Measurements from ENCODE around the gene TESPA1. TPM values are rescaled to one million over a fixed set of nuclear protein-coding genes. Genes with fewer than 3 reads are reported as not detected.
A peak's percentile ranks its signal among the peaks of the same experiment; 100 is the strongest.

Gene TESPA1
- total and polyA plus RNA-seq, 9 of the 15 experiments (the other 6 are each of a cell fraction or from before 2014, with no cell fraction given), result 0.72 to 7.1 (median 2.4) TPM

DNA sequence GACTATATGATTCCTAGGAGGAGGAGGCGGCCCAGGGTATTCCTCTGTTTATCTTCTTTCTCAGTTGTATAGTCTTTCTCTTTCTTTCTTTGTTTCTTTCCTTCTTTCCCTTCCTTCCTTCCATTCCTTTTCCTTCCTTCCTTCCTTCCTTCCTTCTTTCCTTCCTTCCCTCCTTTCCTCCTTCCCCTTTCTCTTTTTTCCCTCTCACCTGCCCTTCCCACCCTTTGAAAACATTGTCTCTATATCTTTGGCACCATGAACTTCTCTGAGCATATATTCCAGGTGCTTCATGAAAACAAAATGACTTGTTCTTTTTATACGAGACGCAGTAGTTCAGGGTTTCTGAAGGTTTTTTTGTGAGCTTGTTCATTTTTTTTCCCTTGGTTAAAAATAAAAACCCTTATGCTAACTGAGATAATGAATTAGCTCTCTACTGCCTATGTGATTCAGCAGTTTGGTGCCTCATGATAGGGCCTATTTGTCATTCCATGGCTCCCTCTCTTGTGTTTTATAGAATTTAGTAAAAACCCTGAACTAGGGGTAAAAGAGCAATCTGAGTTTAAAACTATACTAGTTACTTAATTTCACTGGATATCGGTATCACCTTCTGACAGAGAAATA, 3.2 kb upstream of the TESPA1 start (continued):
- TF ChIP-seq RAD51 (IDR thresholded peaks at IDR 0.05; ENCODE audit: borderline replicate concordance, low read depth) (no peak), FUS (optimal IDR thresholded peaks at IDR 0.05; ENCODE audit: low read depth, low read length) (no peak), SOX6 (IDR thresholded peaks at IDR 0.05) (peak; percentile 28; the same call in 1 of the 2 replicates), HDGF (IDR thresholded peaks at IDR 0.05) (peak; percentile 91), TEAD1 (CRISPR knock-in tag; IDR thresholded peaks at IDR 0.05) (0 out of 4 replicates have a peak, but pooled peaks of 1 of the 2 experiments have one; percentile 7), ARID1B (IDR thresholded peaks at IDR 0.05) (peak; percentile 89), MTA2 (IDR thresholded peaks at IDR 0.05; ENCODE audit: low read depth) (0 out of 2 replicates have a peak, but pooled peaks have one; percentile 56), SREBF1 (IDR thresholded peaks at IDR 0.05; ENCODE audit: borderline replicate concordance, low read depth, low read length) (no peak), BCLAF1 (IDR thresholded peaks at IDR 0.05; ENCODE audit: borderline replicate concordance in 1 of 2, control insufficient read depth in 1 of 2, low read depth in 2 of 2, low read length in 1 of 2) (0 out of 4 replicates have a peak, but pooled peaks of 1 of the 2 experiments have one; percentile 75), GATAD2A (IDR thresholded peaks at IDR 0.05) (peak; percentile 93; the same call in 1 of the 2 replicates), MEF2D (tag; conservative IDR thresholded peaks at IDR 0.05; ENCODE audit: low read depth) (peak; percentile 47; the same call in 1 of the 2 replicates), ZC3H8 (IDR thresholded peaks at IDR 0.05) (peak; percentile 61; the same call in 1 of the 2 replicates), BCOR (IDR thresholded peaks at IDR 0.05) (peak; percentile 45; the same call in 1 of the 2 replicates), ZNF512 (tag; IDR thresholded peaks at IDR 0.05) (peak; percentile 98), HDAC1 (IDR thresholded peaks at IDR 0.05) (peak in 1 of 2 experiments; percentile 82; a peak in 2 of 4 replicates), ZNF316 (IDR thresholded peaks at IDR 0.05) (peak; percentile 83), TCF3 (CRISPR knock-in tag; IDR thresholded peaks at IDR 0.05) (peak; percentile 79), CCNT2 (IDR thresholded peaks at IDR 0.05; ENCODE audit: borderline replicate concordance, extremely low read depth, insufficient read length, low read depth, low read length) (peak; percentile 37), HCFC1 (IDR thresholded peaks at IDR 0.05; ENCODE audit: low read depth, low read length) (no peak)
- TF ChIP-seq, protein P1, sequence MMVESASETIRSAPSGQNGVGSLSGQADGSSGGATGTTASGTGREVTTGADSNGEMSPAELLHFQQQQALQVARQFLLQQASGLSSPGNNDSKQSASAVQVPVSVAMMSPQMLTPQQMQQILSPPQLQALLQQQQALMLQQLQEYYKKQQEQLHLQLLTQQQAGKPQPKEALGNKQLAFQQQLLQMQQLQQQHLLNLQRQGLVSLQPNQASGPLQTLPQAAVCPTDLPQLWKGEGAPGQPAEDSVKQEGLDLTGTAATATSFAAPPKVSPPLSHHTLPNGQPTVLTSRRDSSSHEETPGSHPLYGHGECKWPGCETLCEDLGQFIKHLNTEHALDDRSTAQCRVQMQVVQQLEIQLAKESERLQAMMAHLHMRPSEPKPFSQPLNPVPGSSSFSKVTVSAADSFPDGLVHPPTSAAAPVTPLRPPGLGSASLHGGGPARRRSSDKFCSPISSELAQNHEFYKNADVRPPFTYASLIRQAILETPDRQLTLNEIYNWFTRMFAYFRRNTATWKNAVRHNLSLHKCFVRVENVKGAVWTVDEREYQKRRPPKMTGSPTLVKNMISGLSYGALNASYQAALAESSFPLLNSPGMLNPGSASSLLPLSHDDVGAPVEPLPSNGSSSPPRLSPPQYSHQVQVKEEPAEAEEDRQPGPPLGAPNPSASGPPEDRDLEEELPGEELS (CRISPR knock-in tag; IDR thresholded peaks at IDR 0.05; ENCODE audit: borderline replicate concordance), result no peak
- TF ChIP-seq, protein P2, sequence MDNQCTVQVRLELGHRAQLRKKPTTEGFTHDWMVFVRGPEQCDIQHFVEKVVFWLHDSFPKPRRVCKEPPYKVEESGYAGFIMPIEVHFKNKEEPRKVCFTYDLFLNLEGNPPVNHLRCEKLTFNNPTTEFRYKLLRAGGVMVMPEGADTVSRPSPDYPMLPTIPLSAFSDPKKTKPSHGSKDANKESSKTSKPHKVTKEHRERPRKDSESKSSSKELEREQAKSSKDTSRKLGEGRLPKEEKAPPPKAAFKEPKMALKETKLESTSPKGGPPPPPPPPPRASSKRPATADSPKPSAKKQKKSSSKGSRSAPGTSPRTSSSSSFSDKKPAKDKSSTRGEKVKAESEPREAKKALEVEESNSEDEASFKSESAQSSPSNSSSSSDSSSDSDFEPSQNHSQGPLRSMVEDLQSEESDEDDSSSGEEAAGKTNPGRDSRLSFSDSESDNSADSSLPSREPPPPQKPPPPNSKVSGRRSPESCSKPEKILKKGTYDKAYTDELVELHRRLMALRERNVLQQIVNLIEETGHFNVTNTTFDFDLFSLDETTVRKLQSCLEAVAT (IDR thresholded peaks at IDR 0.05), result peak; percentile 64 to 83; a peak in 3 of 4 replicates
